H1 (cell line): ENCODE results near the gene FAM177B. TPM values are rescaled to one million over a fixed set of nuclear protein-coding genes. Genes with fewer than 3 reads are reported as not detected.

Experiments
- CTCF ChIA-PET: fragments of 300-600 bp; sonication (Branson Sonifier 250); formaldehyde crosslinking; loops from one replicate; lab custom pipeline; 2021; ENCODE audit not compliant: partially characterized antibody; lab: Charles Lee
- POLR2A ChIA-PET: fragments of 300-600 bp; sonication (Branson Sonifier 250); formaldehyde crosslinking; loops from one replicate; lab custom pipeline; 2021; ENCODE audit warnings: inconsistent platforms; ENCODE audit not compliant: partially characterized antibody; lab: Charles Lee
- DNase-seq, 2 experiments: peaks; one replicate each; pipeline versions ENCODE4 v3.0.0 to v3.0.0-alpha.2; 2010 to 2022; ENCODE audit warnings: low spot score in 2 of 2, low read depth in 1 of 2, mixed read lengths in 1 of 2
- FAIRE-seq: peaks from 2 replicates; lab custom pipeline; 2011; peaks lifted over from hg19 to GRCh38; lab: Jason Lieb, UNC
- H2AFZ ChIP-seq: 2 replicates; pipeline ENCODE4 v1.8.1; 2012; ENCODE audit warnings: low read length, inconsistent platforms
- H2AK5ac ChIP-seq: 2 replicates; pipeline ENCODE4 v1.6.1; 2013; ENCODE audit warnings: low read depth, low read length
- H2BK120ac ChIP-seq: replicated peaks from 2 replicates; pipeline ENCODE3; 2013; ENCODE audit warnings: low read depth, low read length, inconsistent platforms
- H2BK12ac ChIP-seq: 2 replicates; pipeline ENCODE4 v1.6.1; 2013; ENCODE audit warnings: low read depth, low read length
- H2BK15ac ChIP-seq: 2 replicates; pipeline ENCODE4 v1.6.1; 2013; ENCODE audit warnings: low read length
- H2BK20ac ChIP-seq: 2 replicates; pipeline ENCODE4 v1.6.1; 2013; ENCODE audit warnings: low read length
- H2BK5ac ChIP-seq: 2 replicates; pipeline ENCODE4 v1.6.1; 2013; ENCODE audit warnings: low read depth, low read length
- H3K14ac ChIP-seq: 2 replicates; pipeline ENCODE4 v1.6.1; 2013; ENCODE audit warnings: inconsistent platforms; ENCODE audit not compliant: insufficient read length
- H3K18ac ChIP-seq: 2 replicates; pipeline ENCODE4 v1.6.1; 2013; ENCODE audit warnings: low read length; ENCODE audit errors: extremely low read depth
- H3K23ac ChIP-seq: 2 replicates; pipeline ENCODE4 v1.6.1; 2013; ENCODE audit warnings: inconsistent platforms; ENCODE audit not compliant: insufficient read length
- H3K23me2 ChIP-seq: 2 replicates; pipeline ENCODE4 v1.6.1; 2013; ENCODE audit warnings: low read depth, low read length
- H3K27ac ChIP-seq: 2 replicates; pipeline ENCODE4 v1.6.1; 2011; ENCODE audit warnings: low read depth, low read length, inconsistent platforms
- H3K27me3 ChIP-seq, 4 experiments: replicated peaks in 1 of 4; 1 replicate in 1 of 4; 2 replicates in 3 of 4; pipeline versions ENCODE4 v1.6.1 to v1.8.1; 2011 to 2013; ENCODE audit warnings: low read length in 3 of 4, mild to moderate bottlenecking in 3 of 4, inconsistent platforms in 2 of 4, mixed read lengths in 2 of 4, moderate library complexity in 1 of 4; ENCODE audit not compliant: control insufficient read depth in 3 of 4, insufficient read depth in 3 of 4; ENCODE audit errors: extremely low read depth in 1 of 4
- H3K36me3 ChIP-seq, 4 experiments: 2 replicates each; pipeline versions ENCODE4 v1.6.1 to v1.8.1; 2011 to 2013; ENCODE audit warnings: mild to moderate bottlenecking in 4 of 4, low read length in 3 of 4, moderate library complexity in 2 of 4, control low read depth in 1 of 4, inconsistent platforms in 1 of 4; ENCODE audit not compliant: insufficient read depth in 4 of 4, control insufficient read depth in 2 of 4
- H3K4ac ChIP-seq: replicated peaks from 2 replicates; pipeline ENCODE3; 2013; ENCODE audit warnings: low read length, low read depth, mixed read lengths, inconsistent platforms; ENCODE audit not compliant: insufficient read length
- H3K4me1 ChIP-seq, 4 experiments: replicated peaks in 1 of 4; 1 replicate in 1 of 4; 2 replicates in 3 of 4; pipeline versions ENCODE4 v1.6.1 to v1.8.1; 2011 to 2013; ENCODE audit warnings: low read length in 3 of 4, inconsistent platforms in 2 of 4, mixed read lengths in 1 of 4; ENCODE audit not compliant: insufficient read depth in 4 of 4, control insufficient read depth in 3 of 4
- H3K4me2 ChIP-seq, 2 experiments: 2 replicates each; pipeline versions ENCODE4 v1.6.1 to v1.8.1; 2011 to 2013; ENCODE audit warnings: low read depth in 2 of 2, low read length in 2 of 2, control low read depth in 1 of 2, inconsistent platforms in 1 of 2, mild to moderate bottlenecking in 1 of 2; ENCODE audit not compliant: insufficient read depth in 1 of 2
- H3K4me3 ChIP-seq, 4 experiments: fragments of 200-600, 300-600 bp in 1 of 4; sonication (generic), shearing (Covaris generic), sonication (Bioruptor Twin) in 1 of 4; 2 replicates each; pipeline versions ENCODE4 v1.5.1 to v1.8.1; 2011 to 2016; ENCODE audit warnings: low read length in 4 of 4, low read depth in 3 of 4, control low read depth in 2 of 4, inconsistent platforms in 2 of 4, mild to moderate bottlenecking in 2 of 4, mixed read lengths in 1 of 4, moderate library complexity in 1 of 4; ENCODE audit not compliant: insufficient read depth in 2 of 4; ENCODE audit errors: extremely low read depth in 1 of 4
- H3K56ac ChIP-seq: replicated peaks from 2 replicates; pipeline ENCODE3; 2013; ENCODE audit warnings: low read depth, mild to moderate bottlenecking, mixed read lengths, low read length, inconsistent platforms; ENCODE audit not compliant: insufficient read length
- H3K79me1 ChIP-seq: 2 replicates; pipeline ENCODE4 v1.6.1; 2013; ENCODE audit warnings: low read depth, low read length, control low read depth
- H3K79me2 ChIP-seq, 2 experiments: 2 replicates each; pipeline versions ENCODE4 v1.6.1 to v1.8.1; 2012 to 2013; ENCODE audit warnings: low read length in 2 of 2, mild to moderate bottlenecking in 2 of 2, inconsistent platforms in 1 of 2; ENCODE audit not compliant: insufficient read depth in 2 of 2, control insufficient read depth in 1 of 2
- H3K9ac ChIP-seq, 4 experiments: replicated peaks in 1 of 4; 1 replicate in 1 of 4; 2 replicates in 3 of 4; pipeline versions ENCODE4 v1.6.1 to v1.8.1; 2011 to 2013; ENCODE audit warnings: low read depth in 3 of 4, low read length in 3 of 4, control low read depth in 2 of 4, mild to moderate bottlenecking in 2 of 4, moderate library complexity in 2 of 4, inconsistent platforms in 1 of 4; ENCODE audit errors: extremely low read depth in 1 of 4
- H3K9me3 ChIP-seq, 2 experiments: 2 replicates each; pipeline versions ENCODE4 v1.6.1 to v1.8.1; 2012 to 2013; ENCODE audit warnings: mild to moderate bottlenecking in 2 of 2, moderate library complexity in 2 of 2, control low read depth in 1 of 2, inconsistent platforms in 1 of 2, low read depth in 1 of 2, low read length in 1 of 2, mixed read lengths in 1 of 2; ENCODE audit not compliant: insufficient read depth in 2 of 2
- H4K20me1 ChIP-seq, 2 experiments: replicated peaks in 1 of 2; 2 replicates each; pipeline versions ENCODE3 to v1.8.1; 2011 to 2013; ENCODE audit warnings: inconsistent platforms in 2 of 2, low read length in 2 of 2, mild to moderate bottlenecking in 1 of 2; ENCODE audit not compliant: insufficient read depth in 2 of 2, control insufficient read depth in 1 of 2
- H4K5ac ChIP-seq: 2 replicates; pipeline ENCODE4 v1.6.1; 2013; ENCODE audit warnings: low read length, low read depth, mixed read lengths, inconsistent platforms; ENCODE audit not compliant: insufficient read length
- H4K8ac ChIP-seq: 2 replicates; pipeline ENCODE4 v1.8.0; 2013; ENCODE audit warnings: mild to moderate bottlenecking, moderate library complexity, low read length, inconsistent platforms; ENCODE audit not compliant: insufficient read depth; ENCODE audit errors: extremely low read depth
- H4K91ac ChIP-seq: replicated peaks from 2 replicates; pipeline ENCODE3; 2013; ENCODE audit warnings: low read length, mixed read lengths, inconsistent platforms; ENCODE audit not compliant: insufficient read length
- ATF3 ChIP-seq: IDR thresholded peaks from 2 replicates; pipeline ENCODE4 v1.6.1; 2011; ENCODE audit warnings: low read depth, mild to moderate bottlenecking, low read length; ENCODE audit not compliant: insufficient read depth
- BRCA1 ChIP-seq: IDR thresholded peaks from 2 replicates; pipeline ENCODE4 v1.6.1; 2012; ENCODE audit warnings: low read depth, low read length, improper control_type of control experiment
- CBX8 ChIP-seq: fragments of 300-800, 300-1000 bp; sonication (generic); IDR thresholded peaks from 2 replicates; pipeline ENCODE4 v1.7.1; 2016; ENCODE audit warnings: low read depth, low read length, borderline replicate concordance
- EP300 ChIP-seq, 2 experiments: IDR thresholded peaks; 1 replicate in 1 of 2; 2 replicates in 1 of 2; pipeline ENCODE4 v1.6.1; 2011 to 2012; ENCODE audit warnings: low read depth in 2 of 2, low read length in 2 of 2, mild to moderate bottlenecking in 2 of 2, borderline replicate concordance in 1 of 2, inconsistent platforms in 1 of 2, moderate library complexity in 1 of 2
- EZH2 ChIP-seq: fragments of 200-600 bp; sonication (generic); IDR thresholded peaks from 2 replicates; pipeline ENCODE4 v1.7.1; 2012; ENCODE audit warnings: low read depth, mild to moderate bottlenecking, moderate library complexity, low read length, inconsistent platforms; ENCODE audit not compliant: severe bottlenecking
- GTF2F1 ChIP-seq: IDR thresholded peaks from 2 replicates; pipeline ENCODE4 v1.6.1; 2012; ENCODE audit warnings: low read depth, low read length, improper control_type of control experiment, borderline replicate concordance
- KDM4A ChIP-seq: IDR thresholded peaks from one replicate; pipeline ENCODE4 v1.7.1; 2012; ENCODE audit warnings: low read depth, mild to moderate bottlenecking, moderate library complexity, low read length, inconsistent platforms; ENCODE audit not compliant: severe bottlenecking
- PHF8 ChIP-seq: fragments of 200-600 bp; sonication (generic); conservative IDR thresholded peaks from 2 replicates; pipeline ENCODE4 v1.7.1; 2012; ENCODE audit warnings: low read depth, mild to moderate bottlenecking, inconsistent platforms, low read length, moderate library complexity
- SIN3A ChIP-seq, 2 experiments: IDR thresholded peaks in 1 of 2; conservative IDR thresholded peaks in 1 of 2; 2 replicates each; pipeline ENCODE4 v1.6.1; 2011 to 2012; ENCODE audit warnings: low read length in 2 of 2, improper control_type of control experiment in 1 of 2, low read depth in 1 of 2, mild to moderate bottlenecking in 1 of 2
- SP1 ChIP-seq: IDR thresholded peaks from 2 replicates; pipeline ENCODE4 v1.6.1; 2011; ENCODE audit warnings: low read depth, low read length
- SUZ12 ChIP-seq: fragments of 200-600 bp; sonication (generic); IDR thresholded peaks from 2 replicates; pipeline ENCODE4 v1.6.1; 2012; ENCODE audit warnings: mild to moderate bottlenecking, inconsistent platforms, low read length, moderate library complexity, mixed read lengths
- TCF12 ChIP-seq: IDR thresholded peaks from 2 replicates; pipeline ENCODE4 v1.6.1; 2011; ENCODE audit warnings: low read depth, mild to moderate bottlenecking, low read length
- TEAD4 ChIP-seq: IDR thresholded peaks from 2 replicates; pipeline ENCODE4 v1.6.1; 2012; ENCODE audit warnings: low read depth, low read length, inconsistent platforms, mixed read lengths
- YY1 ChIP-seq: IDR thresholded peaks from 2 replicates; pipeline ENCODE4 v1.6.1; 2011; ENCODE audit warnings: low read depth, mild to moderate bottlenecking, low read length
- polyA plus RNA-seq, 7 experiments: library from polyadenylated mRNA; depleted of rRNA in 3 of 7; stranded (reverse) in 5 of 7; unstranded in 2 of 7; fragments of >200 nt in 5 of 7; fragments of 200-250 nt in 2 of 7; gene quantifications; 1 replicate in 5 of 7; 2 replicates in 1 of 7; 4 replicates in 1 of 7; pipeline versions ENCODE4 v1.2.1 to v1.2.3, GENCODE V29; 2011 to 2013; ENCODE audit warnings: missing spikeins in 2 of 7, mixed read lengths in 2 of 7
- total RNA-seq: library from RNA; stranded (reverse); fragmentation: NEBNext Ultra II Directional; extraction: Animal tissue kit (Norgen Biotek cat#: 25700); gene quantifications from 2 replicates; pipeline ENCODE4 v1.2.1, GENCODE V29; 2021

The FAM177B gene
- total and polyA plus RNA-seq, 2 of the 8 experiments (the other 6 are each of a cell fraction or from before 2014, with no cell fraction given), result 0.06 TPM; not detected in 1

- Histone ChIP-seq H3K23me2 (no peaks in the 10 kb centered on the region), H3K4me2 (no peak overlapping the region), H3K9ac (no peak overlapping the region), H3K14ac (no peak overlapping the region), H2AFZ (no peak overlapping the region), H3K36me3 (no peaks in the 10 kb centered on the region), H3K27ac (no peak overlapping the region), H3K79me1 (no peaks in the 10 kb centered on the region), H3K56ac (no peak overlapping the region), H3K4ac (no peak overlapping the region), H3K27me3 (no peaks in the 10 kb centered on the region; a peak in 1 of 7 replicates), H3K18ac (no peak overlapping the region), H3K9me3 (no peaks in the 10 kb centered on the region; a peak in 1 of 4 replicates), H4K91ac (no peak overlapping the region), H2BK12ac (no peak overlapping the region), H3K79me2 (no peaks in the 10 kb centered on the region), H2BK20ac (no peak overlapping the region), H4K8ac (no peak overlapping the region), H2AK5ac (no peak overlapping the region), H3K4me3 (no peak overlapping the region), H2BK15ac (no peak overlapping the region), H4K5ac (no peak overlapping the region), H3K4me1 (no peaks in the 10 kb centered on the region; a peak in 1 of 7 replicates), H2BK5ac (no peak overlapping the region), H2BK120ac (no peak overlapping the region), H4K20me1 (no peaks in the 10 kb centered on the region), H3K23ac (no peak overlapping the region)
- CTCF ChIA-PET, result interaction anchor here (0.9 to 2.5 kb wide), 10 partner anchors 9 to 336 kb away, joined by 3 to 11 read pairs (median 3); no protein-coding TSS in a partner anchor
- FAIRE-seq (no peak), DNase-seq (no peak)
- TF ChIP-seq CBX8, result no peak
- TF ChIP-seq SIN3A (conservative IDR thresholded peaks at IDR 0.05 in 1 of 2, IDR thresholded peaks at IDR 0.05 in 1 of 2; ENCODE audit: low read depth in 1 of 2, low read length in 2 of 2), result no peak
- TF ChIP-seq ATF3, result no peak
- TF ChIP-seq EZH2, result no peak
- TF ChIP-seq YY1, result no peak
- TF ChIP-seq TEAD4, result no peak
- no peak for TF ChIP-seq SP1
- TF ChIP-seq GTF2F1, result no peak
- TF ChIP-seq TCF12, result no peak
- no peak for TF ChIP-seq PHF8
- TF ChIP-seq BRCA1, result no peak
- no peak for TF ChIP-seq SUZ12
- no peak for TF ChIP-seq EP300 (IDR thresholded peaks at IDR 0.05; ENCODE audit: borderline replicate concordance in 1 of 2, low read depth in 2 of 2, low read length in 2 of 2)
- TF ChIP-seq KDM4A, result no peak
- POLR2A ChIA-PET, result interaction anchor here (0.8 kb wide), 1 partner anchor 39 kb away, joined by 5 read pairs; no protein-coding TSS in a partner anchor
Measured at GRCh38 chr1:222798116-222798515, 61.1 kb downstream of the FAM177B start.
